Measurements from ENCODE around the gene AGK. TPM values are rescaled to one million over a fixed set of nuclear protein-coding genes. Genes with fewer than 3 reads are reported as not detected.

The AGK gene
- total RNA-seq, 4 donors from 2014 or later, result 8.4 to 47.0 (median 17.5) TPM

- H3K4me1 ChIP-seq, result peaks cover 0 to 41% (median 4%) of the 10 kb centered on the region in 4 donors
- H3K27ac ChIP-seq, result peak overlapping the region; percentile 86 to 92 (median 89)
- H3K36me3 ChIP-seq, result no peaks in the 10 kb centered on the region
- no peak for TF ChIP-seq CTCF (IDR thresholded peaks at IDR 0.05)
- peak overlapping the region; percentile 85 to 96 (median 92) for H3K4me3 ChIP-seq
- DNase-seq, result peak in 1 of 3 donors; percentile 48
- no peaks in the 10 kb centered on the region for H3K27me3 ChIP-seq
- H3K9me3 ChIP-seq, result no peaks in the 10 kb centered on the region
Measured at GRCh38 chr7:141700848-141701371, 149.7 kb downstream of the AGK start.

- no peaks in the 10 kb centered on the region for H3K36me3 ChIP-seq
- peaks cover 0 to 35% (median 4%) of the 10 kb centered on the region in 4 donors for H3K4me1 ChIP-seq
- no peaks in the 10 kb centered on the region for H3K27me3 ChIP-seq
- H3K27ac ChIP-seq, result peak overlapping the region; percentile 86 to 92 (median 89)
- DNase-seq, result peak; percentile 62 to 83 (median 70)
- H3K9me3 ChIP-seq, result no peaks in the 10 kb centered on the region
- TF ChIP-seq POLR2A (IDR thresholded peaks at IDR 0.05), result no peak
- TF ChIP-seq CTCF (IDR thresholded peaks at IDR 0.05), result no peak
- H3K4me3 ChIP-seq, result peak overlapping the region; percentile 85 to 96 (median 92)
Measured at GRCh38 chr7:141701489-141702046, 150.4 kb downstream of the AGK start.

- H3K36me3 ChIP-seq, result no peaks in the 10 kb centered on the region
- peak; percentile 41 to 75 (median 65) for DNase-seq
- H3K9me3 ChIP-seq, result no peaks in the 10 kb centered on the region
- peak within 1 kb of the TSS; percentile 86 to 92 (median 89) for H3K27ac ChIP-seq
- H3K27me3 ChIP-seq, result no peaks in the 10 kb centered on the region
- H3K4me1 ChIP-seq, result peaks cover 0 to 32% (median 4%) of the 10 kb centered on the region in 4 donors
- no peak for TF ChIP-seq POLR2A (IDR thresholded peaks at IDR 0.05)
- no peak for TF ChIP-seq CTCF (IDR thresholded peaks at IDR 0.05)
- H3K4me3 ChIP-seq, result peak within 1 kb of the TSS; percentile 85 to 96 (median 92)
Measured at GRCh38 chr7:141702047-141702567, 150.9 kb downstream of the AGK start, which contains the start of gene DENND11. Gene DENND11, minus strand, starts transcription at chr7:141702166. Its CDS starts 13 bp downstream, at chr7:141702153.

- DNase-seq, result no peak
- TF ChIP-seq CTCF (IDR thresholded peaks at IDR 0.05) (no peak), POLR2A (IDR thresholded peaks at IDR 0.05) (no peak)
- Histone ChIP-seq H3K36me3 (no peaks in the 10 kb centered on the region), H3K4me3 (peak overlapping the region in 2 of 4 donors; percentile 90 to 94), H3K9me3 (no peaks in the 10 kb centered on the region), H3K27ac (no peak overlapping the region), H3K4me1 (peaks cover 0 to 32% (median 4%) of the 10 kb centered on the region in 4 donors), H3K27me3 (no peaks in the 10 kb centered on the region)
Measured at GRCh38 chr7:141702892-141703291, 151.7 kb downstream of the AGK start.

- H3K36me3 ChIP-seq, result no peaks in the 10 kb centered on the region
- DNase-seq, result no peak
- no peaks in the 10 kb centered on the region for H3K27me3 ChIP-seq
- no peak overlapping the region for H3K4me3 ChIP-seq
- TF ChIP-seq POLR2A (IDR thresholded peaks at IDR 0.05), result no peak
- no peak for TF ChIP-seq CTCF (IDR thresholded peaks at IDR 0.05)
- H3K4me1 ChIP-seq, result peaks cover 0 to 27% (median 4%) of the 10 kb centered on the region in 4 donors
- H3K9me3 ChIP-seq, result no peaks in the 10 kb centered on the region
- no peak overlapping the region for H3K27ac ChIP-seq
Measured at GRCh38 chr7:141704112-141704511, 152.9 kb downstream of the AGK start.

Data from Peyer's patch (tissue), 4 donors.